H1 (cell line): ENCODE results near the gene RSF1. TPM values are rescaled to one million over a fixed set of nuclear protein-coding genes. Genes with fewer than 3 reads are reported as not detected.

Experiments used
- CTCF ChIA-PET: fragments of 300-600 bp; sonication (Branson Sonifier 250); formaldehyde crosslinking; loops from one replicate; lab custom pipeline; 2021; ENCODE audit not compliant: partially characterized antibody; lab: Charles Lee
- POLR2A ChIA-PET: fragments of 300-600 bp; sonication (Branson Sonifier 250); formaldehyde crosslinking; loops from one replicate; lab custom pipeline; 2021; ENCODE audit warnings: inconsistent platforms; ENCODE audit not compliant: partially characterized antibody; lab: Charles Lee
- DNase-seq, 2 experiments: peaks; one replicate each; pipeline versions ENCODE4 v3.0.0 to v3.0.0-alpha.2; 2010 to 2022; ENCODE audit warnings: low spot score in 2 of 2, low read depth in 1 of 2, mixed read lengths in 1 of 2
- FAIRE-seq: peaks from 2 replicates; lab custom pipeline; 2011; peaks lifted over from hg19 to GRCh38; lab: Jason Lieb, UNC
- H2AFZ ChIP-seq: 2 replicates; pipeline ENCODE4 v1.8.1; 2012; ENCODE audit warnings: low read length, inconsistent platforms
- H2AK5ac ChIP-seq: 2 replicates; pipeline ENCODE4 v1.6.1; 2013; ENCODE audit warnings: low read depth, low read length
- H2BK120ac ChIP-seq: replicated peaks from 2 replicates; pipeline ENCODE3; 2013; ENCODE audit warnings: low read depth, low read length, inconsistent platforms
- H2BK12ac ChIP-seq: 2 replicates; pipeline ENCODE4 v1.6.1; 2013; ENCODE audit warnings: low read depth, low read length
- H2BK15ac ChIP-seq: 2 replicates; pipeline ENCODE4 v1.6.1; 2013; ENCODE audit warnings: low read length
- H2BK20ac ChIP-seq: 2 replicates; pipeline ENCODE4 v1.6.1; 2013; ENCODE audit warnings: low read length
- H2BK5ac ChIP-seq: 2 replicates; pipeline ENCODE4 v1.6.1; 2013; ENCODE audit warnings: low read depth, low read length
- H3K14ac ChIP-seq: 2 replicates; pipeline ENCODE4 v1.6.1; 2013; ENCODE audit warnings: inconsistent platforms; ENCODE audit not compliant: insufficient read length
- H3K18ac ChIP-seq: 2 replicates; pipeline ENCODE4 v1.6.1; 2013; ENCODE audit warnings: low read length; ENCODE audit errors: extremely low read depth
- H3K23ac ChIP-seq: 2 replicates; pipeline ENCODE4 v1.6.1; 2013; ENCODE audit warnings: inconsistent platforms; ENCODE audit not compliant: insufficient read length
- H3K23me2 ChIP-seq: 2 replicates; pipeline ENCODE4 v1.6.1; 2013; ENCODE audit warnings: low read depth, low read length
- H3K27ac ChIP-seq: 2 replicates; pipeline ENCODE4 v1.6.1; 2011; ENCODE audit warnings: low read depth, low read length, inconsistent platforms
- H3K27me3 ChIP-seq, 4 experiments: replicated peaks in 1 of 4; 1 replicate in 1 of 4; 2 replicates in 3 of 4; pipeline versions ENCODE4 v1.6.1 to v1.8.1; 2011 to 2013; ENCODE audit warnings: low read length in 3 of 4, mild to moderate bottlenecking in 3 of 4, inconsistent platforms in 2 of 4, mixed read lengths in 2 of 4, moderate library complexity in 1 of 4; ENCODE audit not compliant: control insufficient read depth in 3 of 4, insufficient read depth in 3 of 4; ENCODE audit errors: extremely low read depth in 1 of 4
- H3K36me3 ChIP-seq, 4 experiments: 2 replicates each; pipeline versions ENCODE4 v1.6.1 to v1.8.1; 2011 to 2013; ENCODE audit warnings: mild to moderate bottlenecking in 4 of 4, low read length in 3 of 4, moderate library complexity in 2 of 4, control low read depth in 1 of 4, inconsistent platforms in 1 of 4; ENCODE audit not compliant: insufficient read depth in 4 of 4, control insufficient read depth in 2 of 4
- H3K4ac ChIP-seq: replicated peaks from 2 replicates; pipeline ENCODE3; 2013; ENCODE audit warnings: low read length, low read depth, mixed read lengths, inconsistent platforms; ENCODE audit not compliant: insufficient read length
- H3K4me1 ChIP-seq, 4 experiments: replicated peaks in 1 of 4; 1 replicate in 1 of 4; 2 replicates in 3 of 4; pipeline versions ENCODE4 v1.6.1 to v1.8.1; 2011 to 2013; ENCODE audit warnings: low read length in 3 of 4, inconsistent platforms in 2 of 4, mixed read lengths in 1 of 4; ENCODE audit not compliant: insufficient read depth in 4 of 4, control insufficient read depth in 3 of 4
- H3K4me2 ChIP-seq, 2 experiments: 2 replicates each; pipeline versions ENCODE4 v1.6.1 to v1.8.1; 2011 to 2013; ENCODE audit warnings: low read depth in 2 of 2, low read length in 2 of 2, control low read depth in 1 of 2, inconsistent platforms in 1 of 2, mild to moderate bottlenecking in 1 of 2; ENCODE audit not compliant: insufficient read depth in 1 of 2
- H3K4me3 ChIP-seq, 4 experiments: fragments of 200-600, 300-600 bp in 1 of 4; sonication (generic), shearing (Covaris generic), sonication (Bioruptor Twin) in 1 of 4; 2 replicates each; pipeline versions ENCODE4 v1.5.1 to v1.8.1; 2011 to 2016; ENCODE audit warnings: low read length in 4 of 4, low read depth in 3 of 4, control low read depth in 2 of 4, inconsistent platforms in 2 of 4, mild to moderate bottlenecking in 2 of 4, mixed read lengths in 1 of 4, moderate library complexity in 1 of 4; ENCODE audit not compliant: insufficient read depth in 2 of 4; ENCODE audit errors: extremely low read depth in 1 of 4
- H3K56ac ChIP-seq: replicated peaks from 2 replicates; pipeline ENCODE3; 2013; ENCODE audit warnings: low read depth, mild to moderate bottlenecking, mixed read lengths, low read length, inconsistent platforms; ENCODE audit not compliant: insufficient read length
- H3K79me1 ChIP-seq: 2 replicates; pipeline ENCODE4 v1.6.1; 2013; ENCODE audit warnings: low read depth, low read length, control low read depth
- H3K79me2 ChIP-seq, 2 experiments: 2 replicates each; pipeline versions ENCODE4 v1.6.1 to v1.8.1; 2012 to 2013; ENCODE audit warnings: low read length in 2 of 2, mild to moderate bottlenecking in 2 of 2, inconsistent platforms in 1 of 2; ENCODE audit not compliant: insufficient read depth in 2 of 2, control insufficient read depth in 1 of 2
- H3K9ac ChIP-seq, 4 experiments: replicated peaks in 1 of 4; 1 replicate in 1 of 4; 2 replicates in 3 of 4; pipeline versions ENCODE4 v1.6.1 to v1.8.1; 2011 to 2013; ENCODE audit warnings: low read depth in 3 of 4, low read length in 3 of 4, control low read depth in 2 of 4, mild to moderate bottlenecking in 2 of 4, moderate library complexity in 2 of 4, inconsistent platforms in 1 of 4; ENCODE audit errors: extremely low read depth in 1 of 4
- H3K9me3 ChIP-seq, 2 experiments: 2 replicates each; pipeline versions ENCODE4 v1.6.1 to v1.8.1; 2012 to 2013; ENCODE audit warnings: mild to moderate bottlenecking in 2 of 2, moderate library complexity in 2 of 2, control low read depth in 1 of 2, inconsistent platforms in 1 of 2, low read depth in 1 of 2, low read length in 1 of 2, mixed read lengths in 1 of 2; ENCODE audit not compliant: insufficient read depth in 2 of 2
- H4K20me1 ChIP-seq, 2 experiments: replicated peaks in 1 of 2; 2 replicates each; pipeline versions ENCODE3 to v1.8.1; 2011 to 2013; ENCODE audit warnings: inconsistent platforms in 2 of 2, low read length in 2 of 2, mild to moderate bottlenecking in 1 of 2; ENCODE audit not compliant: insufficient read depth in 2 of 2, control insufficient read depth in 1 of 2
- H4K5ac ChIP-seq: 2 replicates; pipeline ENCODE4 v1.6.1; 2013; ENCODE audit warnings: low read length, low read depth, mixed read lengths, inconsistent platforms; ENCODE audit not compliant: insufficient read length
- H4K8ac ChIP-seq: 2 replicates; pipeline ENCODE4 v1.8.0; 2013; ENCODE audit warnings: mild to moderate bottlenecking, moderate library complexity, low read length, inconsistent platforms; ENCODE audit not compliant: insufficient read depth; ENCODE audit errors: extremely low read depth
- H4K91ac ChIP-seq: replicated peaks from 2 replicates; pipeline ENCODE3; 2013; ENCODE audit warnings: low read length, mixed read lengths, inconsistent platforms; ENCODE audit not compliant: insufficient read length
- CTBP2 ChIP-seq: IDR thresholded peaks from 2 replicates; pipeline ENCODE4 v1.7.0; 2011; ENCODE audit warnings: borderline replicate concordance, mild to moderate bottlenecking, moderate library complexity, mixed read lengths, low read length; ENCODE audit not compliant: insufficient read depth, insufficient read length
- SIRT6 ChIP-seq: IDR thresholded peaks from one replicate; pipeline ENCODE4 v1.7.1; 2012; ENCODE audit warnings: low read length, inconsistent platforms
- WGBS, 2 experiments: shearing (Covaris generic) in 1 of 2; methylation state at CpG; one replicate each; pipeline versions ENCODE4 v1.1.6 to v1.1.7; 2013 to 2015; ENCODE audit warnings: low lambda C conversion rate in 2 of 2, mixed read lengths in 2 of 2, inconsistent platforms in 1 of 2, low coverage in 1 of 2, missing lambda C conversion rate in 1 of 2; ENCODE audit not compliant: insufficient replicate concordance in 2 of 2, insufficient coverage in 1 of 2, insufficient read length in 1 of 2; ENCODE audit errors: extremely low coverage in 1 of 2, missing lambda C conversion rate in 1 of 2; 5-methylcytosine and 5-hydroxymethylcytosine counted together
- polyA plus RNA-seq, 7 experiments: library from polyadenylated mRNA; depleted of rRNA in 3 of 7; stranded (reverse) in 5 of 7; unstranded in 2 of 7; fragments of >200 nt in 5 of 7; fragments of 200-250 nt in 2 of 7; gene quantifications; 1 replicate in 5 of 7; 2 replicates in 1 of 7; 4 replicates in 1 of 7; pipeline versions ENCODE4 v1.2.1 to v1.2.3, GENCODE V29; 2011 to 2013; ENCODE audit warnings: missing spikeins in 2 of 7, mixed read lengths in 2 of 7
- total RNA-seq: library from RNA; stranded (reverse); fragmentation: NEBNext Ultra II Directional; extraction: Animal tissue kit (Norgen Biotek cat#: 25700); gene quantifications from 2 replicates; pipeline ENCODE4 v1.2.1, GENCODE V29; 2021

Gene RSF1
- total and polyA plus RNA-seq, 2 of the 8 experiments (the other 6 are each of a cell fraction or from before 2014, with no cell fraction given), result 17.8 to 87.9 TPM

DNA sequence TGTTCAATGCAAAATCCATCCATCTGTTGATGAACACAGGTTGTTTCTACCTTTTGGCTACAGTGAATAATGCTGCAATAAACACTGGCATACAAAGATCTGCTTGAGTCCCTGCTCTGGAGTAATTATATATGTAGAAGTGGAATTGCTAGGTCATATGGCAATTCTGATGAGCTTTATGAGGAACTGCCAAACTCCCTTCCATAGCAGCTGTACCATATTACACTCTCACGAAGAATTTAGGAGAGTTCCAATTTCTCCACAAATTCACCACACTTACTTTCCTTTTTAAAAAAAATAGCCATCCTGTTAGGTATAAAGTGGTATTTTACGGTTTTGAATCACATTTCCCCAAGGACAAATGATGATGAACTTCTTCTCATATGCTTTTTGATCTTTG, 62.2 kb downstream of the RSF1 start:
- H2BK5ac ChIP-seq, result no peak overlapping the region
- TF ChIP-seq SIRT6 (no peak), CTBP2 (no peak)
- no peak overlapping the region for H3K14ac ChIP-seq
- no peak overlapping the region for H4K8ac ChIP-seq
- peaks cover 0 to 30% of the 10 kb centered on the region in 2 experiments; a peak in 1 of 4 replicates for H3K79me2 ChIP-seq
- peaks cover 2 to 3% of the 10 kb centered on the region in 2 experiments for H4K20me1 ChIP-seq
- H2BK15ac ChIP-seq, result no peak overlapping the region
- no peaks in the 10 kb centered on the region for H3K9me3 ChIP-seq
- H4K5ac ChIP-seq, result no peak overlapping the region
- no peaks in the 10 kb centered on the region for H3K23me2 ChIP-seq
- H3K27ac ChIP-seq, result no peak overlapping the region
- no peak overlapping the region for H3K18ac ChIP-seq
- H2BK120ac ChIP-seq, result no peak overlapping the region
- peaks cover 0 to 22% (median 7%) of the 10 kb centered on the region in 4 experiments; a peak in 5 of 8 replicates for H3K36me3 ChIP-seq
- no peak overlapping the region for H3K4me3 ChIP-seq
- H2BK20ac ChIP-seq, result no peak overlapping the region
- H4K91ac ChIP-seq, result no peak overlapping the region
- H2BK12ac ChIP-seq, result no peak overlapping the region
- no peak overlapping the region for H2AFZ ChIP-seq
- no peak overlapping the region for H3K4me2 ChIP-seq
- CTCF ChIA-PET, result no interaction called here
- peaks cover 3 to 7% (median 6%) of the 10 kb centered on the region in 4 experiments; a peak in 6 of 7 replicates for H3K4me1 ChIP-seq
- peaks cover 2% of the 10 kb centered on the region; the same call in 1 of the 2 replicates for H3K79me1 ChIP-seq
- no peak overlapping the region for H3K9ac ChIP-seq
- H3K27me3 ChIP-seq, result no peaks in the 10 kb centered on the region
- no peak overlapping the region for H3K4ac ChIP-seq
- POLR2A ChIA-PET, result no interaction called here
- DNase-seq (no peak), FAIRE-seq (no peak)
- no peak overlapping the region for H3K23ac ChIP-seq
- 90% methylated on average over 2 of the region's 2 CpGs; no CpG with 5 or more reads in 1 of the 2 experiments for WGBS, 2 experiments
- H2AK5ac ChIP-seq, result no peak overlapping the region
- no peak overlapping the region for H3K56ac ChIP-seq
